GM20000 (cell line): Measurements from ENCODE around the gene PWWP2B.

Experiments used
- DNase-seq: peaks from one replicate; pipeline ENCODE4 v3.0.0; 2012; ENCODE audit warnings: low spot score
- CTCF ChIP-seq: IDR thresholded peaks from 2 replicates; pipeline ENCODE4 v1.5.1; 2012; ENCODE audit warnings: mild to moderate bottlenecking, control low read depth; ENCODE audit errors: extremely low read depth, missing control alignments

Gene PWWP2B

GRCh38 chr10:132397671-132398565, 918 bp downstream of the PWWP2B start:
- DNase-seq, result no peak
- no peak for TF ChIP-seq CTCF

GRCh38 chr10:132398566-132398991, 1.6 kb downstream of the PWWP2B start:
- TF ChIP-seq CTCF, result no peak
- no peak for DNase-seq

GRCh38 chr10:132399117-132400035, 2.4 kb downstream of the PWWP2B start:
- no peak for TF ChIP-seq CTCF
- DNase-seq, result no peak

- no peak for DNase-seq
- TF ChIP-seq CTCF, result no peak
Observed at GRCh38 chr10:132400041-132400546, 3.1 kb downstream of the PWWP2B start.

- no peak for TF ChIP-seq CTCF
- DNase-seq, result no peak
Observed at GRCh38 chr10:132400547-132401151, 3.6 kb downstream of the PWWP2B start.

GRCh38 chr10:132401401-132402118, 4.6 kb downstream of the PWWP2B start:
- no peak for DNase-seq
- no peak for TF ChIP-seq CTCF
